Measurements from ENCODE around the gene PIK3CB.
A peak's percentile ranks its signal among the peaks of the same experiment; 100 is the strongest.
"Not testable (repeated sequence)": the region's sequence is repeated elsewhere in the genome, so short reads cannot be mapped to it uniquely, and the experiment has no call there.

PIK3CB gene

GRCh38 chr3:138768946-138769345, 65.8 kb downstream of the PIK3CB start:
- no peak for FAIRE-seq
- DNase-seq (ENCODE audit: insufficient read length, low spot score), result no peak

- DNase-seq (ENCODE audit: insufficient read length, low spot score) (no peak), FAIRE-seq (no peak)
These were observed 66.6 kb downstream of the PIK3CB start for GRCh38 chr3:138768125-138768524.

- DNase-seq (ENCODE audit: insufficient read length, low spot score) (no peak), FAIRE-seq (no peak)
These were observed 67.1 kb downstream of the PIK3CB start for GRCh38 chr3:138767498-138768104.

- FAIRE-seq, result no peak
- no peak for DNase-seq (ENCODE audit: insufficient read length, low spot score)
These were observed 73.7 kb downstream of the PIK3CB start for GRCh38 chr3:138761002-138761401.

- DNase-seq (ENCODE audit: insufficient read length, low spot score) (no peak), FAIRE-seq (no peak)
These were observed 86.5 kb downstream of the PIK3CB start for GRCh38 chr3:138748190-138748589.

- DNase-seq (ENCODE audit: insufficient read length, low spot score) (no peak), FAIRE-seq (no peak)
These were observed 87.5 kb downstream of the PIK3CB start for GRCh38 chr3:138747225-138747624.

GRCh38 chr3:138740072-138740471, 94.7 kb downstream of the PIK3CB start:
- FAIRE-seq (no peak), DNase-seq (ENCODE audit: insufficient read length, low spot score) (no peak)

GRCh38 chr3:138732456-138732855, 102.3 kb downstream of the PIK3CB start:
- no peak for FAIRE-seq
- DNase-seq (ENCODE audit: insufficient read length, low spot score), result no peak

- DNase-seq (ENCODE audit: insufficient read length, low spot score), result peak; percentile 9
- FAIRE-seq, result no peak
These were observed 107.6 kb downstream of the PIK3CB start for GRCh38 chr3:138726946-138727730.

GRCh38 chr3:138726042-138726441, 108.7 kb downstream of the PIK3CB start:
- not testable (repeated sequence) for FAIRE-seq; DNase-seq (ENCODE audit: insufficient read length, low spot score)

- FAIRE-seq (no peak), DNase-seq (ENCODE audit: insufficient read length, low spot score) (no peak)
These were observed 109.6 kb downstream of the PIK3CB start for GRCh38 chr3:138725116-138725515.

GRCh38 chr3:138724443-138724842, 110.3 kb downstream of the PIK3CB start:
- no peak for DNase-seq (ENCODE audit: insufficient read length, low spot score)

GRCh38 chr3:138718849-138719248, 115.9 kb downstream of the PIK3CB start:
- DNase-seq (ENCODE audit: insufficient read length, low spot score), result no peak
- FAIRE-seq, result no peak

More at GRCh38 chr3:138724443-138724842, 110.3 kb downstream of the PIK3CB start:
- no peak for FAIRE-seq

GRCh38 chr3:138717348-138717747, 117.4 kb downstream of the PIK3CB start:
- DNase-seq (ENCODE audit: insufficient read length, low spot score), result no peak
- FAIRE-seq, result no peak

GRCh38 chr3:138712086-138712485, 122.6 kb downstream of the PIK3CB start:
- DNase-seq (ENCODE audit: insufficient read length, low spot score), result no peak
- no peak for FAIRE-seq

GRCh38 chr3:138705675-138706074, 129.1 kb downstream of the PIK3CB start:
- no peak for DNase-seq (ENCODE audit: insufficient read length, low spot score)
- no peak for FAIRE-seq

- DNase-seq (ENCODE audit: insufficient read length, low spot score) (no peak), FAIRE-seq (no peak)
These were observed 137.9 kb downstream of the PIK3CB start for GRCh38 chr3:138696666-138697370.

GRCh38 chr3:138694287-138695007, 140.3 kb downstream of the PIK3CB start:
- DNase-seq (ENCODE audit: insufficient read length, low spot score) (peak; percentile 82), FAIRE-seq (peak; percentile 75)

- no peak for DNase-seq (ENCODE audit: insufficient read length, low spot score)
- FAIRE-seq, result no peak
These were observed 142.6 kb downstream of the PIK3CB start for GRCh38 chr3:138692152-138692551.

GRCh38 chr3:138691351-138691750, 143.4 kb downstream of the PIK3CB start:
- FAIRE-seq, result no peak

GRCh38 chr3:138690036-138690435, 144.7 kb downstream of the PIK3CB start:
- DNase-seq (ENCODE audit: insufficient read length, low spot score), result no peak
- no peak for FAIRE-seq

More at GRCh38 chr3:138691351-138691750, 143.4 kb downstream of the PIK3CB start:
- DNase-seq (ENCODE audit: insufficient read length, low spot score), result no peak

Measured in HTR-8/SVneo (cell line).